ENCODE results near the gene TANC1.
"Not testable (repeated sequence)": the region's sequence is repeated elsewhere in the genome, so short reads cannot be mapped to it uniquely, and the experiment has no call there.

Gene TANC1

DNA sequence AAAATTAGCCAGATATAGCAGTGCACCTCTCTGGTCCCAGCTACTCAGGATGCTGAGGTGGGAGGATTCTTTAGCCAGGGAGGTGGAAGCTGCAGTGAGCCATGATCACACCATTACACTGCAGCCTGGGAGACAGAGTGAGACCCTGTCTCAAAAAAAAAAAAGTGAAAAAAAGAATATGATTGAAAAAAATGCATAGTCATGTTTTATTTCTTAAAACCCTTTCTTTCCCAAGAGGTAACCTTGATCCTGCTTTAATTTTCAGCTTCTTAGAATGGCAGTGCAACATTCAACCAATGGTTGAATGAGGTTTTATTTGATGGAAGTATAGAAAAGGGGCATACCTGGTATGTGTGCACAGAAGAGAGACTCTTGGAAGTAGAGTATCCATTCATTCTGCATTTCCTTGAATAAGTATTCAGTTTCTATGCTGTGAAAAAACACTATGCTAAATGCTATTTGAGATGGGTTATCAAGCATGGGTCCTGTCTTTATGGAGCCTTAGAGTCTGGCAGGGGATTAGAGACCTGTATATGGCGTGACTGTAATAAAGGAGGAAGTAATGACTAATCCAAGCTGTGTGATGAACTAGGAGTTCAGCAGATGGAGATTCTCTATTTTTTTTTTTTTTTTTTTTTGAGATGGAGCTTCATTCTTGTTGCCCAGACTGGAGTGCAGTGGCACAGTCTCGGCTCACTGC is 171.8 kb downstream of the TANC1 start:
- DNase-seq (ENCODE audit: low read depth): no peak

DNA sequence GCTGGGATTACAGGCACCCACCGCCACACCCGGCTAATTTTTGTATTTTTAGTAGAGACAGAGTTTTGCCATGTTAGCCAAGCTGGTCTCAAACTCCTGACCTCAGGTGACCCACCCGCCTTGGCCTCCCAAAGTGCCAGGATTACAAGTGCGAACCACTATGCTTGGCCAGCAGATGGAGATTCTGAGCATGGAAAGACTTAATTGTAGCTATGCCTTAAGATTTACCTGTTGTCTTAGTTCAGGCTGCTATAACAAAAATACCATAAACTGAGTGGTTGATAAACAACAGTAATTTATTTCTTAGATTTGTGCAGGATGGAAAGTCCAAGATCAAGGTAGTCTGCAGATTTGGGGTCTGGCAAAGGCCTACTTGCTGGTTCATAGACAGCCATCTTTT is 172.4 kb downstream of the TANC1 start:
- not testable (repeated sequence) for DNase-seq (ENCODE audit: low read depth)

- DNase-seq (ENCODE audit: low read depth): no peak
Measured at GRCh38 chr2:159144776-159145614, 176.6 kb downstream of the TANC1 start.

GRCh38 chr2:159145745-159146354 is 177.4 kb downstream of the TANC1 start:
- no peak for DNase-seq (ENCODE audit: low read depth)

GRCh38 chr2:159146996-159147666 is 178.7 kb downstream of the TANC1 start:
- DNase-seq (ENCODE audit: low read depth): no peak

DNA sequence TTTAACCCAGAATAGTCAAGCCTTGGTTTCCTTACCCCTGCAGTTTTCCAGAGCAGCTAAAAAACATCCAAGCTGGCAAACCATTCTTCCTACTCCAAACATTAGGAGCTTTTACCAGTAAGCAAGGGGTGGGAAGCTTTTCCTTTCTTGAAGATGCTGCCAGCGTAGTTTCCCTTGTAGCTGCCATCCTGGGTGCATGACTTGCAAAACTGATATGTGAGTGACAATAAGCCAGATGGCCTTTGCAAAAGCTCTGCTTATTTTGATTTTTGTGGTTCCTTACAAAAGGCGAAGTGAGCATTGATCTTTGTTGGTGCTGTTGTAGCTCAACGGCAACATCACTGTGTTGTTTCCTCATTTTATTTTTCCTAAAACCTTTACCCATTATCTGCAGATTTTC is 179.2 kb downstream of the TANC1 start:
- DNase-seq (ENCODE audit: low read depth): no peak

DNA sequence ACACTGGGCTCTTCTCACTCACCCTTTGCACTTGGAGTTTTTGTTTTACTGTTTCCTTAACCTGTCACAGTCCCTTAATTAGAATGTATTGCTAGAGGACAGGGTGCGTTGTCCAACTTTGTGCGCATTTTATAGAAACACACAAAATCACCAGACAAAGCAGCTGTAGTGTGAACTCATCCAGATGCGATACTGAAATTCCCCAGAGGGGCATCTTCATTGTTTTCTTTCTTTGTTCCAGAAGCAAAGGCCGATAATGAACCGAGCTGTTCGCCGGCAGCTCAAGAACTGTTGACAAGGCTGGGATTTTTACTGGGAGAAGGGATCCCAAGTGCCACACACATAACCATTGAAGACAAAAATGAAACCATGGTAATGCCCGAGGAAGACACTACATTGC is 180.5 kb downstream of the TANC1 start:
- no peak for DNase-seq (ENCODE audit: low read depth)

GRCh38 chr2:159149747-159150146 is 181.3 kb downstream of the TANC1 start:
- DNase-seq (ENCODE audit: low read depth): no peak

DNA sequence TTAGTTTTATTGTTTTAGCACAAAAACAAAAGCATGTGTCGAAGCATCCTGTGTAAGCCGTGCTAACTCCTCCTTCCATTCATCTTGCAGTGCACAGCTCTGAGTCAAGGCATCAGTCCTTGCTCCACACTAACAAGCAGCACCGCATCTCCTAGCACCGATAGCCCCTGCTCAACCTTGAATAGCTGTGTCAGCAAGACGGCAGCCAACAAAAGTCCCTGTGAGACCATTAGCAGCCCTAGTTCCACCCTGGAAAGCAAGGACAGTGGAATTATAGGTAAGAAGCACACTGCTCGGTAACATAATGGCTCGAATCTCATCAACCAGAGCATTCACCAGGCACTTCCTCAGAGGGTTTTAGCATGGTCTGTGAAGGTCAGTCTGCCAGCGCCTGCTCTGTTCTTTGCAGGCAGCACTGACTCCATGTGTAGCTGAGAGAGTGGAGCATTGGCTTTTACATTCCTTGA is 181.9 kb downstream of the TANC1 start:
- no peak for DNase-seq (ENCODE audit: low read depth)

GRCh38 chr2:159151198-159152127 is 183.0 kb downstream of the TANC1 start:
- no peak for DNase-seq (ENCODE audit: low read depth)

DNA sequence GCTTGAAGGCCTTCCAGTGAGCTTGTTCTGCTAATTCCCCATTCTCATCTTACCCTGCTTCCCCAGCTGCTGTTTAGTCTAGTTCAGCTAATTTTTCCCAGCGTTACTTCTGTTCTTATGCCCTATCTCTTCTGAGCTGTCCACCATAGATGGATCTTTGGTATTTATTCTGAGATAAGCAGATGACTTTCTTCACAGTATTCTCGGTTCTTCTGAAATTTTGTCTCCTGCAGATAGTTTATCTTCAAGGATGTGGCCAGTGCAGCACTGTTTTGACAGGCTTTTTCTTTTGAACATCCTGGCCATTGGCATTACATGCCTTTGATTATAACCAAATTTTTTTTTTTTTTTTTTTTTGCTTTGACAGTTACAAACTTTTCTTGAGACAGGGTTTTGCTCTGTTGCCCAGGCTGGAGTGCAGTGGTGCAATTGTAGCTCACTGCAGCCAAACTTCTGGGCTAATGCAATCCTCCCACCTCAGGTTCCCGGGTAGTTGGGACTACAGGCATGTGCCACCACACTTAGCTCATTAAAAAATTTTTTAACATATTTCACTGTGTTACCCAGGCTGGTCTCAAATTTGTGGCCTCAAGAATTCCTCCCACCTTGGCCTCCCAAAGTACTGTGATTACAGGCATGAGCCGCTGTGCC is 183.8 kb downstream of the TANC1 start:
- DNase-seq (ENCODE audit: low read depth): no peak

GRCh38 chr2:159153063-159153462 is 184.6 kb downstream of the TANC1 start:
- no peak for DNase-seq (ENCODE audit: low read depth)

DNA sequence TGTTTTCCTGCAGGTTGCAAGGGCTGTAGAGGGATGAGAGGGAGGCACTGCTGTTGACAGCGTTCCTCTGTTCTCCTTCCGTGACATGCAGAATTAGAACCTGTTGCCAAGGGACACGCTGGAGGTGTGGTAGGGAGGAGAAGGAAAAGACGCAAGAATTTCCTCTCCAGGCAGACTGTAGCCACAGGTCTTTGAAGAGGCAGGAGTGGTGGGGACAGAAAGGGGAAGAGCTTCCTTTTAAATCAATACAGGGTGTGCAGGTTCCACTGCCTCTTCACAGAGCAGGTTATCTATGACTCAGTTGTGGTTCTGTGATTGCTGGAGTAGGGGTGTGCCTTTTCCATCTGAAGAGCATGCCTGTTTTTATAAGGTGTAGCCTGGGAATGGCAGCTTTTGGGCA is 185.0 kb downstream of the TANC1 start:
- no peak for DNase-seq (ENCODE audit: low read depth)

DNA sequence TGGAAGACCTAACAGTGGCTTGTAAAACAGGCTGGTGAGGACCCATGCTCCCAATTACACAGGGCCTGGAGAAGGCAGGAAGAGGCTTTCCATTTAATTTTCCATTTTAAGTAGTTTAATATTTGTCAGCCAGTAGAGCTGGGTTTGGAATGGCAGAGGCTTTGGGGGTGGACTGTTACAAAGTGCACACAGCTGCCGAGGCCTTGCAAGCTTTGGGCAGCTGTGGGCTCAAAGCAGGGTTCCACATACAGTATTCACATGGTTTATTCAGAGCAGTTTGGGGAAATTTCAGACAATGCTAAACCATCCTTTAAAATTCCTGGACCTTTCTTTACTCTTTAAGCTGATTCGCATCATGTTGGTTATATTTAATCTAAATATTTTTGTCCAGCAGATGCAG is 185.5 kb downstream of the TANC1 start:
- DNase-seq (ENCODE audit: low read depth): no peak

DNA sequence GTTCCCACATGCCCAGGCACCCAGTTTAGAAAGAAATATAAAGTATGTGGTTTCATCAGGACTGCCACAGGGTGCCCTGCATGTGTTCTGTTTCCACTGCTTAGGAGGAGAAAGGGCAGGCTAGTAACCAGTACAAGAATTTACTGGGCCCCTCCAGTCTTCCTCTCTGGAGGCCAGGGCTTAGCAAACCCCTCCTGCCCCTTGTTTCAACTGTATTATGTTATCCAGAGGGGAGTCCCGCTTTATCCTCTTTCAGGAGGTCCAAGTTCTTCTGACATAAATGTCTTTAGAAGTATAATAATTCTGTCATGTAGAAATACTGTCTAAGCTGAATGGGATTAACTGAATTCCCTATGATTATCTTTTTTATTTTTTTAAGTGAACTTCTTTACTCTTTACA is 185.9 kb downstream of the TANC1 start:
- DNase-seq (ENCODE audit: low read depth): no peak

GRCh38 chr2:159155320-159155719 is 186.9 kb downstream of the TANC1 start:
- no peak for DNase-seq (ENCODE audit: low read depth)

DNA sequence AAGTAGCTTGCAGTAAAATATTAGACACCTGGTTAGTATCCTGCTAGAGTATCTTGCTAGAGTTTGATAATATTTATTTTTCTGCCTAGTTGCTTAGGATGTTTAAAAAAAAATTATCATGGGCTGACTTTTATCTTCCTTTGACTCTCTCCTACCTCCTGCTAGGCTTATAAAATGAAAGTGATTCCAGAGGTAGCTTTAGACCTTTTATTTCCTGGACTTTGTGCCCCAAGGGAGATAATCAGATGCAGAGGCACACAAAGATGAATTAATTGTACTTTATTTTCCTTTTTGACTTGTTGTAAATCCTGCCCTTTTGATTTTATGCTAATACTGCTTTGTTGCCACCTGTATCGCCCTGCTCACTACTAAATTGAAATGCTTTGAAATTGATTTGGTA is 187.4 kb downstream of the TANC1 start:
- DNase-seq (ENCODE audit: low read depth): no peak

DNA sequence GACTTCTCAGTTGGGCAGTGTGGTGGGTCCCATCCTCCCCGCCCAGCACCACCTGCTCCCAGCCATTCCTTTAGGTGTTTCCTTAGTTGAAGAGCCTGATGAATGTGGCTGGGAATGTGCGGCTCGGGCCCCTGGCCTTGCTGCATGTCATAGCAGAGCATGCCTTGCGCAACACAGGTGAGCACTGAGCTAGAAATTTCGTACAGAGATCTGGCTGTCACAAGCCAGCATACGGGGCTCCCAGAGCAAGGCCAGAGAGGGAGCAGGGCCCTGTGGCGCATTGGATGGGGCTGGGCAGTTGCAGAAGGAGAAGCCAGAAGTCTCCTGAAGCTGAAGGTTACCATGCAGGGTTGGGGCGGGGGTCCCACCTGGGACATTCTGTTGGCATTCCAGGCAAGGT is 188.4 kb downstream of the TANC1 start:
- no peak for DNase-seq (ENCODE audit: low read depth)

DNA sequence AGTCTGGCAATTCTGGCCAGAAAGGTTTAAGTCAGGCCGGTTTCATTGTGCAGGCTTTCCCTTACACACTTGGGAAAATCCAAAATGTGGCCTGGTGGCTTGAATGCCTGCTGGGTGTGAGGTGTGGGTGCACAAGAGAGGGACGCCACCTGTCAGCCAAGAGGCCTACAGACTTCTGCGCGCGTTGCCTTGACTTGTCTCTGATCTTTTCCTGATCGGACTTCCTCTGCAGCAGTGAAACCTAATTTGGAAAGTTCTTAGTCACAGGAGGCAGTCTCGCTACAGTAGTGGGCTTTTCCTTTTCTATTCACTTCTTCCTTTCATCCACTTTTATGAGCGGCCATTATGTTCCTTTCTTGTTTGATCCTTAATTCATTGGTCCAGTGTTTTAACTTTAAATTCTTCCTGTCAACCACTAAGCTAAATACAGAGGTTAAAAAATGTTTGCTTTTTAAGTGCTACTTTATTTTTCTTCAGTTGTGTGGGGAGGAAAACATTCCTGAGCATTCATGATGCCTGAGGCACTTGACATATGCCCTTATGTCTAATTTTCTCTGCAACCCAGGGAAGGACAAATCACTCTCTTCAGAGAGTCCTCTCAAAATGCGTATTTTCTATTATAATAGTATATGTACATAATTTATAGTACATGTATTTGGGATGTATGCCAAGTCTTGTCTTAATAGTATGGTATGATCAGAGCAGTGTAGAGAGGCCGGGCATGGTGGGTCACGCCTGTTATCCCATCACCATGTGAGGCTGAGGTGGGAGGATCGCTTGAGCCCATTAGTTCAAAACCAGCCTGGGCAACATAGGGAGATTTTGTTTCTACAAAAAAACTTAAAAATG is 189.1 kb downstream of the TANC1 start:
- DNase-seq (ENCODE audit: low read depth): no peak

- DNase-seq (ENCODE audit: low read depth): no peak
Measured at GRCh38 chr2:159160412-159160811, 192.0 kb downstream of the TANC1 start.

Data from stimulated activated CD8-positive, alpha-beta memory T cell treated with anti-CD3 and anti-CD28 coated beads, Interleukin-4, amount 100 ng/mL, for 24 hours (primary cell).